ENCODE data around the gene TM7SF2. TPM values are rescaled to one million over a fixed set of nuclear protein-coding genes. Genes with fewer than 3 reads are reported as not detected.

The TM7SF2 gene
- total RNA-seq, 2 experiments from 2014 or later = 18.0 to 18.2 TPM

DNA sequence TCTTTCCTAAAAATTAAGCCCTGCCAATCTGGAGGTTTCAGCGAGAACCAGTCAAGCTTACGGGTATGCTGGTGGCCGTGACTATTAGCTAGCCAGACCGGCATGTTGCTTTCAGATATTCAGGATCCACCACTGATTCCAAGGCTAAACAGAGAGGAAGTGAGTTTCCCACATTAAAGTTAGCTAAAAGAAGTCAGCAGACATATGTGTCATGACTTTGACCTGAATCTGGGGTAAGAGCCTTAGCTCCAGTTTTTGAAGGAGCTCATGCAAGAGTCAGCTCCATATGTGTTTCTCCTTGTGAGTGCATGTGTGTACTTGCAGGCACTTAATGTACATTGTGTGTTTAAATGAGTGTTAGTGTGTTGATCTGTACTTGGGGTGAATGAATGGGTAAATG lies 26.2 kb upstream of the TM7SF2 start:
- POLR2A ChIA-PET = interaction anchor here (0.7 to 0.9 kb wide), 2 partner anchors 10 to 71 kb away, joined by 3 read pairs; partner anchors contain the start of gene VPS51
- CTCF ChIA-PET = interaction anchor here (0.9 to 1.4 kb wide), 4 partner anchors 10 to 33 kb away, joined by 3 read pairs; no protein-coding TSS in a partner anchor

DNA sequence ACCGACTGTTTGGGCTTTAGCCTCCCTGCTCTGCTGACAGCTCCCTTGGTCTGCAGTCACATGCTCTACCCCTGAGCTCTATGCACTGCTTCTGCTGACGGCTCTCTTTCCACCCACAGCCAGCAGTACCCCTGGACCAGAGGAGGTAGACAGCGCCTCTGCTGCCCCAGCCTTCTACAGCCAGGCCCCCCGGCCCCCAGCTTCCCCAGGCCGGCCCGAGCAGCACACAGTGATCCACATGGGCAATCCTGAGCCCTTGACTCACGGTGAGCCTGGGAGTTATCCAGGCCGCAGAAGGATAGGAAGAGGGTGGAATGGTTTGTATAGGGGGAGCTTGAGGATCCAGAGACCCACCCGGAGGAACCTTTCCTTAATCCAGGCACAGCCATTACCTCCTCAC lies 24.9 kb upstream of the TM7SF2 start:
- CTCF ChIA-PET = interaction anchor here (0.5 kb wide), 1 partner anchor 66 kb away, joined by 3 read pairs; no protein-coding TSS in a partner anchor
- POLR2A ChIA-PET = interaction anchor here (1.5 kb wide), 1 partner anchor 10 kb away, joined by 6 read pairs; the partner anchor contains the start of gene VPS51

GRCh38 chr11:65087216-65087615 lies 24.5 kb upstream of the TM7SF2 start:
- POLR2A ChIA-PET = interaction anchor here (1.5 kb wide), 1 partner anchor 9 kb away, joined by 6 read pairs; the partner anchor contains the start of gene VPS51
- CTCF ChIA-PET = interaction anchor here (0.5 kb wide), 1 partner anchor 67 kb away, joined by 3 read pairs; no protein-coding TSS in a partner anchor

- ChIA-PET CTCF (no interaction called here), POLR2A (no interaction called here)
Observed at GRCh38 chr11:65087827-65088226, 23.8 kb upstream of the TM7SF2 start.

GRCh38 chr11:65089621-65090020 lies 22.1 kb upstream of the TM7SF2 start:
- ChIA-PET CTCF (no interaction called here), POLR2A (no interaction called here)

GRCh38 chr11:65090628-65091027 lies 21.0 kb upstream of the TM7SF2 start:
- CTCF ChIA-PET = interaction anchor here (0.6 to 0.9 kb wide), 2 partner anchors 21 to 58 kb away, joined by 3 read pairs; partner anchors contain the start of gene TM7SF2
- POLR2A ChIA-PET = interaction anchor here (0.6 kb wide), 1 partner anchor 1252 kb away, joined by 3 read pairs; no protein-coding TSS in a partner anchor

DNA sequence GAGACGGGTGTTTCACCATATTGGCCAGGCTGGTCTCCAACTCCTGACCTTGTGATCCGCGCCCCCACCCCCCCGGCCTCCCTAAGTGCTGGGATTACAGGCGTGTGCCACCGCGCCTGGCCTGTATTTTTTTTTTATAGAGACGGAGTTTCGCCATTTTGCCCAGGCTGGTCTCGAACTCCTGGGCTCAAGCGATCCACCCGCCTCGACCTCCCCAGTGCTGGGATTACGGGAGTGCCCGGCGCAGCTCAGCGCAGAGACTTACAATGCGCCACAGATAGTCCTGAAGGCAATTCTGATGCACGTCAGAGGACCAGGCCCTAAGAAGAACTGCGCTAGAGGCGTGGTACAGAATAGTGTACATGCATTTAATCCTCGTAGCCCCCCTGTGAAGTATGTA lies 16.2 kb upstream of the TM7SF2 start:
- ChIA-PET CTCF (interaction anchor here (10.6 kb wide), 1 partner anchor 16 kb away, joined by 109 read pairs; the partner anchor contains the start of gene TM7SF2), POLR2A (interaction anchor here (0.7 to 1.7 kb wide), 6 partner anchors 9 to 27 kb away, joined by 3 to 17 read pairs (median 5); partner anchors contain the start of genes CDCA5, MRPL49, TM7SF2 and ZFPL1)

- POLR2A ChIA-PET = interaction anchor here (0.6 to 1.7 kb wide), 10 partner anchors 9 to 218 kb away, joined by 3 to 17 read pairs (median 5); partner anchors contain the start of genes CDCA5, FAU, MRPL49 and TM7SF2
- CTCF ChIA-PET = interaction anchor here (1.1 to 10.6 kb wide), 2 partner anchors 15 to 21 kb away, joined by 4 to 109 read pairs; partner anchors contain the start of genes TM7SF2 and ZNHIT2
Observed at GRCh38 chr11:65095974-65096806, 15.5 kb upstream of the TM7SF2 start, which contains the start of gene VPS51. TSS of gene VPS51 (plus strand) at chr11:65096214. CDS start at chr11:65096251, 37 bp downstream.

- POLR2A ChIA-PET = interaction anchor here (1.0 to 1.7 kb wide), 7 partner anchors 10 to 38 kb away, joined by 3 to 17 read pairs (median 6); partner anchors contain the start of genes CDCA5, FAU, MRPL49 and TM7SF2
- CTCF ChIA-PET = interaction anchor here (1.1 to 10.6 kb wide), 2 partner anchors 14 to 21 kb away, joined by 4 to 109 read pairs; partner anchors contain the start of genes TM7SF2 and ZNHIT2
Observed at GRCh38 chr11:65096926-65097325, 14.7 kb upstream of the TM7SF2 start.

DNA sequence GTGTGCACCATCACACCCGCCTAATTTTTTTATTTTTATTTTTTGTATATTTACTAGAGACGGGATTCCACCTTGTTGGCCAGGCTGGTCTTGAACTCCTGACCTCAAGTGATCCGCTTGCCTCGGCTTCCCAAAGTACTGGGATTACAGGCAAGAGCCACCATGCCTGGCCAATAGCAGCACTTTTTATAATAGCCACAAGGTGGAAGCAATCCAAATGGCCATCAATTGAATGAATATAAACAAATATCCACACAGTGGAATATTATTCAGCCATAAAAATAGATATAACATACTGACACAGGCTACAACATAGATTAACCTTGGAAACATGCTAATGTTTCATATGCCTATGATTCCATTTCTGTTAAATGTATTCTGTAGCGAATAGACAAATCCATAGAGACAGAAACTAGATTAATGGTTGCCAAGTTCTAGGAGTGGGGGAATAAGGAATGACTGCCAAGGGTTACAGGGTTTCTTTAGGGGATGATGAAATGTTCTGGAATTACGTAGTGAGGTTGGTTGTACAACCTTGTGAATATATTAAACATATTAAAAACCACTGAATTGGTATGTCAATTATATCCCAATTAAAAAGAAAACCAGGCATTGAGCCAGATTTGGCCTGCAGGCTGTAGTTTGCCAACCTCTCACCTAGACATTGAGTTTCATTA lies 10.9 kb upstream of the TM7SF2 start:
- POLR2A ChIA-PET = interaction anchor here (0.6 to 1.2 kb wide), 2 partner anchors 10 to 18 kb away, joined by 8 to 9 read pairs; no protein-coding TSS in a partner anchor
- CTCF ChIA-PET = interaction anchor here (10.6 kb wide), 1 partner anchor 10 kb away, joined by 109 read pairs; the partner anchor contains the start of gene TM7SF2

DNA sequence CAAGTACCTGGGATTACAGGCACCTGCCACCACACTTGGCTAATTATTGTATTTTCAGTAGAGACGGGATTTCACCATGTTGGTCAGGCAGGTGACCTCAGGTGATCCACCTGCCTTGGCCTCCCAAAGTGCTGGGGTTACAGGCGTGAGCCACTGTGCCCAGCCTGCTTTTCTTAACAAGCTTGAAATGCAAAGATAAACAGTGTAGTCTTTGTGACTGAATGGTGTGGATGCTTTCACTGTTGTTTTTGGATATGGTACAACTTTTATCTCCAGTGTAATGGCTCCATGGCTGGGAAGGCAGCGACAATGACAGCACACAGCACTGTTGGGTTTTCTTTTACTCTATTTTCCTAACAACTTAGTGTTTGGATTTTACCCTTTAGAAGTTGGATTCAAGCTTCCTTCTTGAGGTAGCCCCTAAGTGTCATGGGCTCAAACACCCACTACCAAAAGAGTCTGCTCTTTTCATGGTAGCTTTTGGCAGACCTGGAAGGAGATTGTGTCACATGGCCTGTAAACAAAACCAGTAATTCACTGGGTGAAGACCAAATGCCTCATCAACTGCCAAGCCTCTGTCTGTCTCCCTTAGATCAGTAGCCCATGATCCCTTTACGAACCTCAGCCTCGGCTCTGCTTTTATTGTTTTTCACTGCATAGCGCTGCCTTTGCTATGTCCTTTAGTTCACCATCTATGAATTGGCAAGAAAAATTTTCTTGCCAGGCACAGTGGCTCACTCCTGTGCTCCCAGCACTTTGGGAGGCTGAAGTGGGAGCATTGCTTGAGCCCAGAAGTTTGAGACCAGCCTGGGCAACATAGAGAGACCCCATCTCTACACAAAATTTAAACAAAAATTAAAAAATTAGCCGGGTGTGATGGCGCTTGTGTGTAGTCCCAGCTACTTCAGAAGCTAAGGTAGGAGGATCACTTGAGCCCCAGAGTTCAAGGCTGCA lies 9.3 kb upstream of the TM7SF2 start:
- ChIA-PET POLR2A (interaction anchor here (1.2 kb wide), 1 partner anchor 8 kb away, joined by 9 read pairs; no protein-coding TSS in a partner anchor), CTCF (interaction anchor here (0.7 to 10.6 kb wide), 5 partner anchors 9 to 209 kb away, joined by 3 to 109 read pairs (median 4); partner anchors contain the start of genes FAU, TM7SF2 and ZNHIT2)

DNA sequence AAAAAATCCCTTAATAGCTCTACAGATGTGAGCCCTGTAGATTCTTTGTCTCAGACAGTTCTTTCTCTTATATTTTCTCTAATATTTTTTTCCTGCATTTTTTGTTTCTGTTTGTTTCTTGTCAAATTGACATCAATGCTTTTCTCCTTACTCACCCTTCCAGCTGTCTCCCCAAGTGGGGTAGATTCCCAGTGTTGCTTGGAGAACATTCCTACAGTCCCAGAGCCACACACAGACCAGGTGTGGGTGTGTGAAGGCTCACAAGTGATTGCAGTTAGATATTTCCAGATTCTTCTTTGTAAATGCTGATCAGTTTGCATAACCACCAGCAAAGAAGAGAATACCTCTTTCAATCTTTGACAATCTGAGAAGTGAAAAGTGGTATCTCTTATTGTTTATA lies 8.2 kb upstream of the TM7SF2 start:
- ChIA-PET POLR2A (interaction anchor here (0.6 kb wide), 1 partner anchor 399 kb away, joined by 3 read pairs; no protein-coding TSS in a partner anchor), CTCF (interaction anchor here (2.1 to 10.6 kb wide), 2 partner anchors 7 to 14 kb away, joined by 5 to 109 read pairs; partner anchors contain the start of genes TM7SF2 and ZNHIT2)

DNA sequence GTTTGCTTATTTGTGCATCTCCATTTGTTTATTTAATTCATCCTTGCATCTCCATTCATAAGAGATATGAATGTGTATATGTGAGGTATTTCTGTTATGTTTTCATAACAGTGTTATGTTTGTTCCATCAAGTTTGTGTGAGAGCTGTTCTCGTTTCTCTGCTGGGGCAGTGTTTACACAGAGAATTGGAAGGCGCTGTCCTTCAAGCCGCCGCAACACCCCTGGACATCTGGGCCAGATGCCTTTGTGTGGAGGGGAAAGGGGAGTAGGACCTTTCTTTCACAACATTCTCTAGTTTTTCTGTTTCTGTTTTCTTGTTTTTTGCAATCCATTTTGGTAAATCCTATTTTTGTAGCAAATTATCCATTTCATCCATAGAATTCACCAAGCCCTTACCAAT lies 7.0 kb upstream of the TM7SF2 start:
- CTCF ChIA-PET = interaction anchor here (10.6 kb wide), 1 partner anchor 6 kb away, joined by 109 read pairs; the partner anchor contains the start of gene TM7SF2
- POLR2A ChIA-PET = no interaction called here

GRCh38 chr11:65107078-65107477 lies 4.6 kb upstream of the TM7SF2 start:
- POLR2A ChIA-PET = no interaction called here

GRCh38 chr11:65107751-65108468 lies 3.8 kb upstream of the TM7SF2 start:
- ChIA-PET POLR2A (interaction anchor here (1.2 kb wide), 1 partner anchor 10 kb away, joined by 3 read pairs; no protein-coding TSS in a partner anchor), CTCF (interaction anchor here (1.8 to 7.4 kb wide), 2 partner anchors 9 kb away, joined by 7 to 109 read pairs; partner anchors contain the start of genes VPS51 and ZNHIT2)

More at GRCh38 chr11:65107078-65107477, 4.6 kb upstream of the TM7SF2 start:
- CTCF ChIA-PET = interaction anchor here (1.8 to 7.4 kb wide), 2 partner anchors 8 to 10 kb away, joined by 7 to 109 read pairs; partner anchors contain the start of genes VPS51 and ZNHIT2

- POLR2A ChIA-PET = interaction anchor here (1.2 kb wide), 1 partner anchor 10 kb away, joined by 3 read pairs; no protein-coding TSS in a partner anchor
- CTCF ChIA-PET = interaction anchor here (1.0 to 7.4 kb wide), 3 partner anchors 8 to 263 kb away, joined by 3 to 109 read pairs (median 7); partner anchors contain the start of genes VPS51 and ZNHIT2
Observed at GRCh38 chr11:65108469-65109123, 3.1 kb upstream of the TM7SF2 start.
